Endothelial cell of umbilical vein (primary cell): Measurements from ENCODE around the gene STK39. TPM values are rescaled to one million over a fixed set of nuclear protein-coding genes. Genes with fewer than 3 reads are reported as not detected.

Experiments
- BruUV-seq: library from RNA; stranded (reverse); fragments of 400-500 nt; replicated peaks from 2 replicates; lab custom pipeline; 2021; lab: Mats Ljungman, UMichigan
- CTCF ChIA-PET: fragments of 300-600, 350-600 bp; sonication (Branson Sonifier 250); formaldehyde crosslinking; loops from one replicate; lab custom pipeline; 2021; ENCODE audit warnings: antibody characterized with exemption, inconsistent platforms; lab: Charles Lee
- POLR2A ChIA-PET: fragments of 300-600, 350-600 bp; sonication (Branson Sonifier 250); formaldehyde crosslinking; loops from one replicate; lab custom pipeline; 2021; ENCODE audit warnings: antibody characterized with exemption, inconsistent platforms; lab: Charles Lee
- DNase-seq: peaks from one replicate; pipeline ENCODE4 v3.0.0-alpha.2; 2011; ENCODE audit warnings: low read depth, low spot score
- FAIRE-seq: peaks from 2 replicates; lab custom pipeline; 2011; peaks lifted over from hg19 to GRCh38; lab: Jason Lieb, UNC
- H2AFZ ChIP-seq: 2 replicates; pipeline ENCODE4 v1.6.0; 2012; ENCODE audit warnings: low read depth, low read length, control low read depth, inconsistent platforms
- H3K27ac ChIP-seq: 2 replicates; pipeline ENCODE4 v1.5.1; 2011; ENCODE audit warnings: low read depth, mild to moderate bottlenecking, control low read depth, low read length, moderate library complexity; ENCODE audit not compliant: insufficient read depth
- H3K27me3 ChIP-seq, 2 experiments: 2 replicates each; pipeline versions ENCODE4 v1.6.0 to v1.6.1; 2011; ENCODE audit warnings: low read length in 2 of 2, mixed read lengths in 1 of 2; ENCODE audit not compliant: control insufficient read depth in 2 of 2, insufficient read depth in 2 of 2
- H3K36me3 ChIP-seq, 2 experiments: 2 replicates in 1 of 2; 3 replicates in 1 of 2; pipeline ENCODE4 v1.5.1; 2011; ENCODE audit warnings: low read length in 2 of 2, mild to moderate bottlenecking in 1 of 2, moderate library complexity in 1 of 2; ENCODE audit not compliant: control insufficient read depth in 2 of 2, insufficient read depth in 2 of 2; ENCODE audit errors: extremely low read depth in 1 of 2
- H3K4me1 ChIP-seq: 3 replicates; pipeline ENCODE4 v1.5.1; 2011; ENCODE audit warnings: mild to moderate bottlenecking, low read length; ENCODE audit not compliant: control insufficient read depth, insufficient read depth; ENCODE audit errors: extremely low read depth
- H3K4me2 ChIP-seq: 2 replicates; pipeline ENCODE4 v1.6.1; 2011; ENCODE audit warnings: low read length, control low read depth, mixed read lengths; ENCODE audit not compliant: insufficient read depth
- H3K4me3 ChIP-seq, 3 experiments: fragments of 200-600 bp in 1 of 3; sonication (generic), shearing (Covaris generic) in 1 of 3; replicated peaks in 1 of 3; 2 replicates each; pipeline ENCODE4 v1.5.1; 2011 to 2016; ENCODE audit warnings: control low read depth in 3 of 3, low read length in 3 of 3, mild to moderate bottlenecking in 2 of 3, inconsistent platforms in 1 of 3, low read depth in 1 of 3, moderate library complexity in 1 of 3; ENCODE audit not compliant: insufficient read depth in 1 of 3
- H3K79me2 ChIP-seq: 2 replicates; pipeline ENCODE4 v1.6.0; 2012; ENCODE audit warnings: low read length, inconsistent platforms; ENCODE audit not compliant: control insufficient read depth, insufficient read depth
- H3K9ac ChIP-seq: replicated peaks from 2 replicates; pipeline ENCODE3; 2011; ENCODE audit warnings: low read length, control low read depth; ENCODE audit not compliant: insufficient read depth; ENCODE audit errors: extremely low read depth
- H3K9me1 ChIP-seq: replicated peaks from 3 replicates; pipeline ENCODE4 v1.6.0; 2011; ENCODE audit warnings: mild to moderate bottlenecking, low read length; ENCODE audit not compliant: control insufficient read depth, insufficient read depth; ENCODE audit errors: extremely low read depth
- H3K9me3 ChIP-seq: replicated peaks from 2 replicates; pipeline ENCODE4 v1.5.1; 2012; ENCODE audit warnings: low read length, inconsistent platforms; ENCODE audit not compliant: control insufficient read depth, insufficient read depth
- H4K20me1 ChIP-seq: replicated peaks from 2 replicates; pipeline ENCODE3; 2011; ENCODE audit warnings: mild to moderate bottlenecking, low read length; ENCODE audit not compliant: control insufficient read depth, insufficient read depth; ENCODE audit errors: extremely low read depth
- EZH2 ChIP-seq: IDR thresholded peaks from 2 replicates; pipeline ENCODE4 v1.6.1; 2012; ENCODE audit warnings: borderline replicate concordance, low read depth, mild to moderate bottlenecking, moderate library complexity, low read length, inconsistent platforms; ENCODE audit not compliant: severe bottlenecking
- FOS ChIP-seq: IDR thresholded peaks from 2 replicates; pipeline ENCODE4 v1.6.1; 2011; ENCODE audit warnings: mild to moderate bottlenecking, low read length, moderate library complexity, borderline replicate concordance; ENCODE audit not compliant: insufficient read depth
- GATA2 ChIP-seq: IDR thresholded peaks from 2 replicates; pipeline ENCODE4 v1.7.0; 2011; ENCODE audit warnings: low read depth, mild to moderate bottlenecking, moderate library complexity, mixed read lengths, low read length; ENCODE audit not compliant: insufficient read length, insufficient read depth
- JUN ChIP-seq: IDR thresholded peaks from 2 replicates; pipeline ENCODE4 v1.6.1; 2011; ENCODE audit warnings: borderline replicate concordance, low read depth; ENCODE audit not compliant: insufficient read length, insufficient read depth
- MYC ChIP-seq: IDR thresholded peaks from one replicate; pipeline ENCODE4 v1.6.1; 2011; ENCODE audit warnings: mild to moderate bottlenecking, low read depth, low read length
- POLR2A ChIP-seq: IDR thresholded peaks from 2 replicates; pipeline ENCODE4 v1.6.1; 2012; ENCODE audit warnings: low read depth, mild to moderate bottlenecking, control low read depth, low read length
- POLR2AphosphoS5 ChIP-seq: IDR thresholded peaks from 2 replicates; pipeline ENCODE4 v1.6.1; 2012; ENCODE audit warnings: low read depth, mild to moderate bottlenecking, control low read depth, low read length, moderate library complexity; ENCODE audit not compliant: insufficient read depth
- dilution Hi-C: fragments of 300-500 bp; cut with MboI; formaldehyde crosslinking; loops from one replicate; pipeline ENCODE4 v1.15.0; 2019; ENCODE audit warnings: low sequenced_read_pairs; ENCODE audit not compliant: extremely low pct_ligation_motif_present
- intact Hi-C: fragments of 100-400 bp; cut with micrococcal nuclease; formaldehyde crosslinking; loops from one replicate; pipeline ENCODE4 v1.10.0; 2022
- polyA plus RNA-seq, 4 experiments: library from polyadenylated mRNA; depleted of rRNA in 3 of 4; stranded (reverse) in 3 of 4; unstranded in 1 of 4; fragments of >200 nt; gene quantifications; 2 replicates each; pipeline versions ENCODE4 v1.2.1 to v1.2.3, GENCODE V29; 2011 to 2012; ENCODE audit warnings: missing spikeins in 1 of 4
- total RNA-seq: library from RNA; stranded (reverse); gene quantifications from 2 replicates; pipeline ENCODE4 v1.2.3, GENCODE V29; 2021
- TF ChIP-seq, protein P1 (sequence below), 2 donors: IDR thresholded peaks; 1 replicate in 1 of 2; 2 replicates in 1 of 2; pipeline ENCODE4 v1.5.1; 2011; ENCODE audit warnings: low read length in 2 of 2, mild to moderate bottlenecking in 2 of 2, moderate library complexity in 2 of 2, control low read depth in 1 of 2, inconsistent platforms in 1 of 2, low read depth in 1 of 2; ENCODE audit not compliant: insufficient read depth in 1 of 2; ENCODE audit errors: extremely low read depth in 1 of 2
- TF ChIP-seq, protein P2 (sequence below): IDR thresholded peaks from 2 replicates; pipeline ENCODE4 v1.6.1; 2011; ENCODE audit not compliant: insufficient read depth, insufficient read length

Gene STK39
- total and polyA plus RNA-seq, 2 donors (not counting 3 experiments of a cell fraction or from before 2014, with no cell fraction given) = 4.6 to 13.1 TPM

DNA sequence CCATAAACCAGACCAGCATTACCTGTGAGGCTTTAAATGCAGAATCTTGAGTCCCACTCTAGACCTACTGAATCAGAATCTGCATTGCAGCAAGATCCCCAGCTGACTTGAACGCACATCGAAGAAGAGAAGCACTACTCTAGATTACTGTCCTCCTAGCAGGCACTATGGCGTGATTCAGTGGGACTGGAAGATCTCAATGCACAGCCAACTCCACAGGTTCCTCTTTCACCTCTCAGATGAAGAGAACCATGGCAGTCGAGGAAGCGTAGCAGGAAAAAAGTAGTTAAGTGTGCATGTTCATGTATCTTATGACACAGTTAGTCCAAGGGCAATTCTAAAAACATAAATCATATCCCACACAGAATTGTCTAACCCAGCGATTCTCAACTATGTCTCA lies 97.4 kb downstream of the STK39 start:
- no peaks in the 10 kb centered on the region for H3K27me3 ChIP-seq
- no peak for TF ChIP-seq EZH2
- TF ChIP-seq JUN = no peak
- no peak for TF ChIP-seq POLR2AphosphoS5
- TF ChIP-seq MYC = no peak
- TF ChIP-seq GATA2 = no peak
- TF ChIP-seq, protein P1, sequence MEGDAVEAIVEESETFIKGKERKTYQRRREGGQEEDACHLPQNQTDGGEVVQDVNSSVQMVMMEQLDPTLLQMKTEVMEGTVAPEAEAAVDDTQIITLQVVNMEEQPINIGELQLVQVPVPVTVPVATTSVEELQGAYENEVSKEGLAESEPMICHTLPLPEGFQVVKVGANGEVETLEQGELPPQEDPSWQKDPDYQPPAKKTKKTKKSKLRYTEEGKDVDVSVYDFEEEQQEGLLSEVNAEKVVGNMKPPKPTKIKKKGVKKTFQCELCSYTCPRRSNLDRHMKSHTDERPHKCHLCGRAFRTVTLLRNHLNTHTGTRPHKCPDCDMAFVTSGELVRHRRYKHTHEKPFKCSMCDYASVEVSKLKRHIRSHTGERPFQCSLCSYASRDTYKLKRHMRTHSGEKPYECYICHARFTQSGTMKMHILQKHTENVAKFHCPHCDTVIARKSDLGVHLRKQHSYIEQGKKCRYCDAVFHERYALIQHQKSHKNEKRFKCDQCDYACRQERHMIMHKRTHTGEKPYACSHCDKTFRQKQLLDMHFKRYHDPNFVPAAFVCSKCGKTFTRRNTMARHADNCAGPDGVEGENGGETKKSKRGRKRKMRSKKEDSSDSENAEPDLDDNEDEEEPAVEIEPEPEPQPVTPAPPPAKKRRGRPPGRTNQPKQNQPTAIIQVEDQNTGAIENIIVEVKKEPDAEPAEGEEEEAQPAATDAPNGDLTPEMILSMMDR (IDR thresholded peaks at IDR 0.05; ENCODE audit: extremely low read depth in 1 of 2, insufficient read depth in 1 of 2, low read depth in 1 of 2, low read length in 2 of 2) = no peak
- TF ChIP-seq FOS = no peak
- TF ChIP-seq, protein P2, sequence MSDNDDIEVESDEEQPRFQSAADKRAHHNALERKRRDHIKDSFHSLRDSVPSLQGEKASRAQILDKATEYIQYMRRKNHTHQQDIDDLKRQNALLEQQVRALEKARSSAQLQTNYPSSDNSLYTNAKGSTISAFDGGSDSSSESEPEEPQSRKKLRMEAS = no peak
- TF ChIP-seq POLR2A = no peak
- H3K9me1 ChIP-seq = no peaks in the 10 kb centered on the region
- no peak overlapping the region for H3K4me2 ChIP-seq
- intact Hi-C loops (no loop called here), dilution Hi-C loops (no loop called here)
- H2AFZ ChIP-seq = no peak overlapping the region
- CTCF ChIA-PET = interaction anchor here (1.0 kb wide), 1 partner anchor 31 kb away, joined by 3 read pairs; no protein-coding TSS in a partner anchor
- no peaks in the 10 kb centered on the region for H3K36me3 ChIP-seq
- no peak for FAIRE-seq
- no peaks in the 10 kb centered on the region for H4K20me1 ChIP-seq
- no peaks in the 10 kb centered on the region for H3K9me3 ChIP-seq
- H3K9ac ChIP-seq = no peak overlapping the region
- H3K27ac ChIP-seq = no peak overlapping the region
- no peaks in the 10 kb centered on the region for H3K79me2 ChIP-seq
- no TSS peak for BruUV-seq
- no peak overlapping the region for H3K4me3 ChIP-seq
- no peaks in the 10 kb centered on the region for H3K4me1 ChIP-seq
- DNase-seq = no peak
- POLR2A ChIA-PET = no interaction called here
